Spleen (tissue), 7 donors: ENCODE measurements around the gene HESX1.

Source experiments
- POLR2AphosphoS5 ChIP-seq, 3 donors: sonication (generic); formaldehyde crosslinking; IDR thresholded peaks; one replicate each; pipeline ENCODE4 v1.5.1; 2017; ENCODE audit warnings: antibody characterized with exemption in 3 of 3
- TF ChIP-seq, protein P1 (sequence below), 11 experiments: fragments of 200-600 bp in 7 of 11; fragments of 450-650 bp in 4 of 11; sonication (generic) in 4 of 11; IDR thresholded peaks in 8 of 11; conservative IDR thresholded peaks in 3 of 11; 1 replicate in 7 of 11; 2 replicates in 4 of 11; pipeline versions ENCODE4 v1.4.0 to v1.8.0; 2016 to 2021; ENCODE audit warnings: antibody characterized with exemption in 11 of 11, inconsistent platforms in 4 of 11, mild to moderate bottlenecking in 1 of 11
- donor health status: DM: no; HTN: no; CAD: no; lungs with moderate emphysema.
- donor health status: DM: no; HTN: no; CAD: no.
- donor health status: DM: no; HTN: no; CAD: no.

DNA sequence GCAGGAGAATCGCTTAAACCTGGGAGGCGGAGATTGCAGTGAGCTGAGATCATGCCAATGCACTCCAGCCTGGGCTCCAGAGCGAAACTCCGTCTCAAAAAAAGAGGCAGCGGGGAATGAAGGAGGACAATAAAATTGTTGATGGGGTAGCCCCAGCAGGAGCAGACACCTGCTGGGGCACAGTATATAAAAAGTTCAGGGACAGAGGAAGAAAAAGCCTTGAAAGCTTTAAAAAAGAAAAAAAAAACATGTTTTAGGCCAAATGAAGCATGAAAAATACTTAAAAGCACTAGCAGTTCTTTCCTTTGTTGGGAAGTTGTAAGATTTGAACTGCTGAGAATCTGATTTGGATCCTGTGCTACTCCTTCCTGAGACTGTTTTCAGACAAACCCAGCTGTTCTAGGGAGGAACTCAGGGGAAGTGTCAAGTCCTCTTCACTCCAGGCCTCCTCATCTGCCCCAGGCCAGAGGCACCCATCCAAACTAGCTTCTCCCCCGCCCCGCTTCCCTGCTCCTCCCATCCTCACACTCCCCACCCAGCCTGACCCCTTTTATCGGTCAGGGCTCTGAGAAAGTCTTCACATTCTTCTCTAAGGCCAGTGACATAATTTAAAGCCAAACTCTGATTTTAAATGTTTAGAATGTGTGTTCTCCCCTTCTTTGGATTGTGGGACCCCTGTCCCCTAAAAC, 39.6 kb downstream of the HESX1 start:
- TF ChIP-seq POLR2AphosphoS5 (IDR thresholded peaks at IDR 0.05) = peak in 1 of 3 donors; percentile 51
- TF ChIP-seq, protein P1, sequence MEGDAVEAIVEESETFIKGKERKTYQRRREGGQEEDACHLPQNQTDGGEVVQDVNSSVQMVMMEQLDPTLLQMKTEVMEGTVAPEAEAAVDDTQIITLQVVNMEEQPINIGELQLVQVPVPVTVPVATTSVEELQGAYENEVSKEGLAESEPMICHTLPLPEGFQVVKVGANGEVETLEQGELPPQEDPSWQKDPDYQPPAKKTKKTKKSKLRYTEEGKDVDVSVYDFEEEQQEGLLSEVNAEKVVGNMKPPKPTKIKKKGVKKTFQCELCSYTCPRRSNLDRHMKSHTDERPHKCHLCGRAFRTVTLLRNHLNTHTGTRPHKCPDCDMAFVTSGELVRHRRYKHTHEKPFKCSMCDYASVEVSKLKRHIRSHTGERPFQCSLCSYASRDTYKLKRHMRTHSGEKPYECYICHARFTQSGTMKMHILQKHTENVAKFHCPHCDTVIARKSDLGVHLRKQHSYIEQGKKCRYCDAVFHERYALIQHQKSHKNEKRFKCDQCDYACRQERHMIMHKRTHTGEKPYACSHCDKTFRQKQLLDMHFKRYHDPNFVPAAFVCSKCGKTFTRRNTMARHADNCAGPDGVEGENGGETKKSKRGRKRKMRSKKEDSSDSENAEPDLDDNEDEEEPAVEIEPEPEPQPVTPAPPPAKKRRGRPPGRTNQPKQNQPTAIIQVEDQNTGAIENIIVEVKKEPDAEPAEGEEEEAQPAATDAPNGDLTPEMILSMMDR (IDR thresholded peaks at IDR 0.05 in 8 of 11, conservative IDR thresholded peaks at IDR 0.05 in 3 of 11) = no peak
